Measurements from ENCODE around the gene BICD1.
"Not testable (repeated sequence)": the region's sequence is repeated elsewhere in the genome, so short reads cannot be mapped to it uniquely, and the experiment has no call there.

The BICD1 gene
- 9.8 to 17.7 (median 13.6) reads per million in 4 donors for total RNA-seq

- DNase-seq: peak; percentile 55 to 76 (median 68)
Measured at GRCh38 chr12:32106517-32107358, at the start of gene BICD1. Gene BICD1 (plus strand): TSS chr12:32106847. CDS start chr12:32107332, 485 bp downstream.

- no peak for DNase-seq
Measured at GRCh38 chr12:32061033-32061432, 45.6 kb upstream of the BICD1 start.

GRCh38 chr12:32062881-32063280 lies 43.8 kb upstream of the BICD1 start:
- no peak for DNase-seq

GRCh38 chr12:32063796-32064195 lies 42.9 kb upstream of the BICD1 start:
- no peak for DNase-seq

GRCh38 chr12:32066206-32066605 lies 40.4 kb upstream of the BICD1 start:
- no peak for DNase-seq

GRCh38 chr12:32069071-32069470 lies 37.6 kb upstream of the BICD1 start:
- DNase-seq: no peak

- DNase-seq: no peak
Measured at GRCh38 chr12:32069731-32070130, 36.9 kb upstream of the BICD1 start.

GRCh38 chr12:32070370-32070769 lies 36.3 kb upstream of the BICD1 start:
- DNase-seq: no peak

GRCh38 chr12:32072102-32072501 lies 34.5 kb upstream of the BICD1 start:
- no peak for DNase-seq

- DNase-seq: no peak
Measured at GRCh38 chr12:32074432-32074831, 32.2 kb upstream of the BICD1 start.

GRCh38 chr12:32076941-32077340 lies 29.7 kb upstream of the BICD1 start:
- no peak for DNase-seq

- DNase-seq: no peak
Measured at GRCh38 chr12:32080435-32080834, 26.2 kb upstream of the BICD1 start.

GRCh38 chr12:32083489-32083888 lies 23.2 kb upstream of the BICD1 start:
- no peak for DNase-seq

GRCh38 chr12:32084017-32084688 lies 22.5 kb upstream of the BICD1 start:
- no peak for DNase-seq

GRCh38 chr12:32084753-32085152 lies 21.9 kb upstream of the BICD1 start:
- DNase-seq: no peak

- no peak for DNase-seq
Measured at GRCh38 chr12:32087306-32087705, 19.3 kb upstream of the BICD1 start.

- DNase-seq: no peak
Measured at GRCh38 chr12:32089156-32089555, 17.5 kb upstream of the BICD1 start.

- DNase-seq: no peak
Measured at GRCh38 chr12:32089586-32089985, 17.1 kb upstream of the BICD1 start.

- DNase-seq: no peak
Measured at GRCh38 chr12:32091696-32092095, 15.0 kb upstream of the BICD1 start.

GRCh38 chr12:32098112-32098511 lies 8.5 kb upstream of the BICD1 start:
- DNase-seq: no peak

GRCh38 chr12:32099275-32099674 lies 7.4 kb upstream of the BICD1 start:
- not testable (repeated sequence) for DNase-seq

GRCh38 chr12:32100361-32100760 lies 6.3 kb upstream of the BICD1 start:
- no peak for DNase-seq

- no peak for DNase-seq
Measured at GRCh38 chr12:32100888-32101287, 5.8 kb upstream of the BICD1 start.

- DNase-seq: no peak
Measured at GRCh38 chr12:32102234-32102633, 4.4 kb upstream of the BICD1 start.

Data from T-helper 1 cell (primary cell).